K562 (cell line): Measurements from ENCODE around the gene EEF2. TPM values are rescaled to one million over a fixed set of nuclear protein-coding genes. Genes with fewer than 3 reads are reported as not detected.

ENCODE experiments used
- ATAC-seq: fragments of 200-7000 bp; cut with Tn5 transposase; 3 replicates; pipeline ENCODE4 v1.9.1; 2020; ENCODE audit warnings: moderate library complexity
- BruUV-seq: library from RNA; stranded (reverse); fragments of 400-500 nt; replicated peaks from 2 replicates; lab custom pipeline; 2021; lab: Mats Ljungman, UMichigan
- CTCF ChIA-PET: fragments of 300-600 bp; formaldehyde crosslinking; extraction: SDS; loops from one replicate; lab custom pipeline; 2021; ENCODE audit warnings: low intra/inter-chr PET ratio; lab: Yijun Ruan, JAX
- POLR2A ChIA-PET: fragments of 300-600, 350-650 bp; sonication (Branson Sonifier 250); formaldehyde crosslinking; extraction: SDS; loops from one replicate; lab custom pipeline; 2021; ENCODE audit warnings: antibody characterized with exemption, inconsistent platforms; lab: Yijun Ruan, JAX
- DNase-seq, 4 experiments: peaks; one replicate each; pipeline versions ENCODE4 v3.0.0 to v3.0.0-alpha.2; 2011 to 2018; ENCODE audit warnings: low spot score in 3 of 4, mixed read lengths in 3 of 4; ENCODE audit errors: extremely low read depth in 1 of 4
- FAIRE-seq: peaks from 2 replicates; lab custom pipeline; 2011; peaks lifted over from hg19 to GRCh38; lab: Jason Lieb, UNC
- H2AFZ ChIP-seq: 2 replicates; pipeline ENCODE4 v1.6.0; 2011; ENCODE audit warnings: low read depth, low read length, control low read depth, inconsistent platforms
- H3K27ac ChIP-seq: fragments of 200-600 bp; 3 replicates; pipeline ENCODE4 v1.8.0; 2011; ENCODE audit warnings: low read depth, mild to moderate bottlenecking, control low read depth, inconsistent platforms, low read length, moderate library complexity, mixed read lengths; ENCODE audit errors: extremely low read depth
- H3K27me3 ChIP-seq, 2 experiments: fragments of 300-600 bp in 1 of 2; 2 replicates in 1 of 2; 3 replicates in 1 of 2; pipeline versions ENCODE4 v1.6.0 to v1.8.0; 2011; ENCODE audit warnings: inconsistent platforms in 2 of 2, low read length in 2 of 2, mild to moderate bottlenecking in 1 of 2, mixed read lengths in 1 of 2, moderate library complexity in 1 of 2; ENCODE audit not compliant: control insufficient read depth in 2 of 2, insufficient read depth in 2 of 2
- H3K36me3 ChIP-seq: fragments of 300-600 bp; 3 replicates; pipeline ENCODE4 v1.8.0; 2011; ENCODE audit warnings: mild to moderate bottlenecking, low read length, inconsistent platforms; ENCODE audit not compliant: control insufficient read depth, insufficient read depth
- H3K4me1 ChIP-seq, 2 experiments: fragments of 200-600 bp in 1 of 2; replicated peaks in 1 of 2; 2 replicates in 1 of 2; 3 replicates in 1 of 2; pipeline versions ENCODE4 v1.5.1 to v1.8.0; 2011; ENCODE audit warnings: inconsistent platforms in 2 of 2, low read length in 2 of 2, mild to moderate bottlenecking in 1 of 2, mixed read lengths in 1 of 2, moderate library complexity in 1 of 2; ENCODE audit not compliant: control insufficient read depth in 2 of 2, insufficient read depth in 2 of 2
- H3K4me2 ChIP-seq: 2 replicates; pipeline ENCODE4 v1.6.1; 2011; ENCODE audit warnings: low read length, control low read depth, inconsistent platforms, mixed read lengths; ENCODE audit not compliant: insufficient read depth
- H3K4me3 ChIP-seq: fragments of 200-600 bp; sonication (generic), shearing (Covaris generic); 2 replicates; pipeline ENCODE4 v1.5.1; 2016; ENCODE audit warnings: control low read depth, inconsistent platforms
- H3K79me2 ChIP-seq: fragments of 200-600 bp; 3 replicates; pipeline ENCODE4 v1.8.0; 2011; ENCODE audit warnings: low read length, inconsistent platforms; ENCODE audit not compliant: control insufficient read depth, insufficient read depth
- H3K9ac ChIP-seq, 2 experiments: 2 replicates each; pipeline versions ENCODE4 v1.6.0 to v1.6.1; 2011; ENCODE audit warnings: low read depth in 2 of 2, low read length in 2 of 2, control low read depth in 1 of 2, inconsistent platforms in 1 of 2, mild to moderate bottlenecking in 1 of 2, mixed read lengths in 1 of 2; ENCODE audit not compliant: insufficient read depth in 1 of 2
- H3K9me1 ChIP-seq: one replicate; pipeline ENCODE4 v1.6.0; 2011; ENCODE audit warnings: inconsistent platforms, mild to moderate bottlenecking, low read length, moderate library complexity; ENCODE audit not compliant: control insufficient read depth, insufficient read depth
- H3K9me3 ChIP-seq: replicated peaks from 2 replicates; pipeline ENCODE4 v1.5.1; 2011; ENCODE audit warnings: low read depth, low read length, inconsistent platforms; ENCODE audit not compliant: control insufficient read depth, insufficient read depth
- H4K20me1 ChIP-seq: replicated peaks from 2 replicates; pipeline ENCODE4 v1.6.1; 2011; ENCODE audit warnings: low read length, inconsistent platforms, mixed read lengths; ENCODE audit not compliant: control insufficient read depth, insufficient read depth
- FOXK1 ChIP-seq: sonication (generic); formaldehyde crosslinking; IDR thresholded peaks from 2 replicates; pipeline ENCODE4 v1.8.0; 2022; ENCODE audit warnings: missing genetic modification reagents, mild to moderate bottlenecking, borderline replicate concordance
- GTF2F1 ChIP-seq: IDR thresholded peaks from 2 replicates; pipeline ENCODE4 v1.6.1; 2011; ENCODE audit warnings: low read depth, low read length, improper control_type of control experiment
- MAZ ChIP-seq, 2 experiments: fragments of 450-650 bp in 1 of 2; sonication (generic) in 1 of 2; formaldehyde crosslinking; IDR thresholded peaks in 1 of 2; conservative IDR thresholded peaks in 1 of 2; 2 replicates each; pipeline versions ENCODE4 v1.4.0 to v1.5.0; 2020; ENCODE audit warnings: mild to moderate bottlenecking in 1 of 2, missing genetic modification reagents in 1 of 2
- POLR2AphosphoS2 ChIP-seq: IDR thresholded peaks from 2 replicates; pipeline ENCODE4 v1.6.1; 2012; ENCODE audit warnings: low read length, improper control_type of control experiment
- SRSF7 ChIP-seq: fragments of 200-400 bp; formaldehyde crosslinking; optimal IDR thresholded peaks from 2 replicates; pipeline ENCODE3; 2017; ENCODE audit warnings: mild to moderate bottlenecking, low read depth, low read length
- ZNF175 ChIP-seq: fragments of 200-800 bp; sonication (Bioruptor generic); IDR thresholded peaks from 2 replicates; pipeline ENCODE4 v1.6.1; 2016; ENCODE audit warnings: low read depth, mild to moderate bottlenecking, missing genetic modification characterization, missing compliant biosample characterization
- ZNF695 ChIP-seq: fragments of 450-650 bp; formaldehyde crosslinking; IDR thresholded peaks from 2 replicates; pipeline ENCODE4 v1.4.0; 2020; ENCODE audit warnings: mild to moderate bottlenecking, moderate library complexity
- ZNF79 ChIP-seq: fragments of 250-450 bp; sonication (Bioruptor Pico); IDR thresholded peaks from 2 replicates; pipeline ENCODE4 v1.4.0; 2020; ENCODE audit warnings: low read depth, mild to moderate bottlenecking, moderate library complexity
- WGBS: fragments of 100-300 bp; shearing (Covaris generic); methylation state at CpG from one replicate; pipeline ENCODE4 v1.1.6; 2016; ENCODE audit warnings: low coverage, mixed read lengths; ENCODE audit not compliant: insufficient coverage; ENCODE audit errors: missing lambda C conversion rate; 5-methylcytosine and 5-hydroxymethylcytosine counted together
- in situ Hi-C: fragments of 300-500 bp; cut with MboI; formaldehyde crosslinking; loops from 4 replicates; pipeline ENCODE4 v1.15.0; 2018; ENCODE audit warnings: inconsistent platforms, mixed read lengths
- intact Hi-C: fragments of 100-400 bp; cut with micrococcal nuclease; formaldehyde crosslinking; loops from 2 replicates; pipeline ENCODE4 v1.14.2; 2022
- polyA plus RNA-seq, 8 experiments: library from polyadenylated mRNA; depleted of rRNA in 4 of 8; stranded (reverse) in 5 of 8; unstranded in 3 of 8; fragments of >200 nt; fragmentation: Nextera tagmentation in 2 of 8; fragmentation: Illumina TruSeq in 1 of 8; extraction: Ambion mirVana in 2 of 8; extraction: Trizol in 1 of 8; gene quantifications; 2 replicates each; pipeline versions ENCODE4 v1.2.1 to v1.2.3, GENCODE V29; 2011 to 2014; ENCODE audit warnings: inconsistent platforms in 1 of 8, missing spikeins in 1 of 8
- total RNA-seq, 7 experiments: library from RNA; depleted of rRNA in 6 of 7; stranded (reverse); fragments of >200 nt in 6 of 7; fragmentation: Illumina TruSeq in 2 of 7; extraction: Trizol in 2 of 7; gene quantifications; 2 replicates each; pipeline versions ENCODE4 v1.2.1 to v1.2.3, GENCODE V29; 2011 to 2021; ENCODE audit warnings: low replicate concordance in 1 of 7

The EEF2 gene
- total and polyA plus RNA-seq, 9 of the 15 experiments (the other 6 are each of a cell fraction or from before 2014, with no cell fraction given), result 372 to 3,003 (median 1,453) TPM

- POLR2A ChIA-PET, result interaction anchor here (0.7 to 1.0 kb wide), 2 partner anchors 19 to 34 kb away, joined by 3 to 5 read pairs; partner anchors contain the start of gene PIAS4
- WGBS, result 84% methylated on average over 14 of the region's 16 CpGs
- BruUV-seq, result no TSS peak
- CTCF ChIA-PET, result no interaction called here
- Histone ChIP-seq H3K9ac (peak overlapping the region in 1 of 2 experiments; percentile 45; a peak in 1 of 4 replicates), H3K4me1 (peaks cover 0 to 27% of the 10 kb centered on the region in 2 experiments; a peak in 2 of 5 replicates), H3K79me2 (no peaks in the 10 kb centered on the region), H2AFZ (no peak overlapping the region), H3K4me3 (no peak overlapping the region), H3K27ac (no peak overlapping the region), H4K20me1 (peaks cover 4% of the 10 kb centered on the region; the same call in 1 of the 2 replicates), H3K4me2 (no peak overlapping the region), H3K36me3 (peaks cover 44% of the 10 kb centered on the region; the same call in 2 of the 3 replicates), H3K9me3 (no peaks in the 10 kb centered on the region), H3K9me1 (peaks cover 3% of the 10 kb centered on the region), H3K27me3 (no peaks in the 10 kb centered on the region)
- no peak for ATAC-seq
- intact Hi-C loops, result no loop called here
- TF ChIP-seq GTF2F1, result no peak
- TF ChIP-seq SRSF7, result no peak
- TF ChIP-seq ZNF175 (CRISPR knock-in tag), result no peak
- TF ChIP-seq FOXK1 (CRISPR knock-in tag), result no peak
- no peak for TF ChIP-seq MAZ (CRISPR knock-in tag; conservative IDR thresholded peaks at IDR 0.05 in 1 of 2, IDR thresholded peaks at IDR 0.05 in 1 of 2)
- TF ChIP-seq POLR2AphosphoS2, result no peak
- no peak for TF ChIP-seq ZNF695
- no peak for TF ChIP-seq ZNF79
- TF ChIP-seq, all 486 proteins: peak for 0
- in situ Hi-C loops, result no loop called here
- FAIRE-seq (no peak), DNase-seq (no peak)
Observed at GRCh38 chr19:4027146-4027545, 41.9 kb upstream of the EEF2 start.
